ENCODE results near the gene COPZ1.

- TF ChIP-seq POLR2AphosphoS5 (IDR thresholded peaks at IDR 0.05): no peak
- no peak for TF ChIP-seq CTCF (IDR thresholded peaks at IDR 0.05 in 8 of 11, conservative IDR thresholded peaks at IDR 0.05 in 3 of 11)
Measured at GRCh38 chr12:54351341-54351740, 26.4 kb downstream of the COPZ1 start.
